Globus pallidus (tissue), 1 donor: ENCODE measurements around the gene RGMB.
A peak's percentile ranks its signal among the peaks of the same experiment; 100 is the strongest.
"Not testable (repeated sequence)": the region's sequence is repeated elsewhere in the genome, so short reads cannot be mapped to it uniquely, and the experiment has no call there.

Experiments
- DNase-seq: peaks from one replicate; pipeline ENCODE4 v3.0.0-alpha.2; 2015; ENCODE audit warnings: low spot score

Gene RGMB, protein sequence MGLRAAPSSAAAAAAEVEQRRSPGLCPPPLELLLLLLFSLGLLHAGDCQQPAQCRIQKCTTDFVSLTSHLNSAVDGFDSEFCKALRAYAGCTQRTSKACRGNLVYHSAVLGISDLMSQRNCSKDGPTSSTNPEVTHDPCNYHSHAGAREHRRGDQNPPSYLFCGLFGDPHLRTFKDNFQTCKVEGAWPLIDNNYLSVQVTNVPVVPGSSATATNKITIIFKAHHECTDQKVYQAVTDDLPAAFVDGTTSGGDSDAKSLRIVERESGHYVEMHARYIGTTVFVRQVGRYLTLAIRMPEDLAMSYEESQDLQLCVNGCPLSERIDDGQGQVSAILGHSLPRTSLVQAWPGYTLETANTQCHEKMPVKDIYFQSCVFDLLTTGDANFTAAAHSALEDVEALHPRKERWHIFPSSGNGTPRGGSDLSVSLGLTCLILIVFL

GRCh38 chr5:98773464-98774191, at the start of gene RGMB:
TSS of gene RGMB (plus strand) at chr5:98773663. CDS start at chr5:98774071, 408 bp downstream.
- DNase-seq, result peak; percentile 99

DNA sequence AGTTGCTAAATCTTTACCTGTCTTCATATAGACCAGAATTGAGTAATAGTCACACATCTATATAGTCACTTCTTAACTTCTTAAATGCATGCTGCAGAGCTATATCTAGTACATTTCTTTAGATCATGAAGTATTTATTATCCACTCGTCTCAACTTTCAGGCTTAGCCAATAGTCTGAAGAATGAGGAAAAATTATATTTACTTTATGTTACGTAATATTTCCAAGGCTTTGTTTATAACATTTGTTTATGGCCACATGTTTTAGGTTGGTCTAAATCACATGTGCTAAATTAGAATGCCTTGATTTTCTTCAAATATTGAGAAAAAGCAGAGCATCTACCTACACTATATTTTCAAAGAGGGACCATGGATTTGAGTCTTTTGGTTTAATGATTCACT, 47.2 kb upstream of the RGMB start:
- DNase-seq, result no peak

DNA sequence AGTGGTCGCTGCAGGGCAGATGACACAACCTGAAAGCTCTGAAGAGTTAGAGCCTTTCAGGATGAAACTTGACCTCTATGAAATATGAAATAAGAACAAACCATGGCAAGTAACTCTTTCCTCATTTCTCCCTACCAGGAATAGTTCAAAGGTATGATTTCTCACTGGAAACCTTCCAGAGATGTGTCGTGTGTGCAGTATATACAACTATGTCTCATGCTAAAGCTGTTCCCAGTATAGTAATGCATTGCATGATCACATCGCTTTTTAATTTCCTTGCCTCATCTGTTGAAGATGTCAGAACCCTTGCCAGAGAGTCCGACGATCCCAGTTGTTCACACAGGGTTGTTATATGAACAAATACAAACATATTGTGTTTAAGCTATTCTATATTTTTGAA, 45.8 kb upstream of the RGMB start:
- no peak for DNase-seq

GRCh38 chr5:98734646-98735045, 38.8 kb upstream of the RGMB start:
- DNase-seq, result no peak

DNA sequence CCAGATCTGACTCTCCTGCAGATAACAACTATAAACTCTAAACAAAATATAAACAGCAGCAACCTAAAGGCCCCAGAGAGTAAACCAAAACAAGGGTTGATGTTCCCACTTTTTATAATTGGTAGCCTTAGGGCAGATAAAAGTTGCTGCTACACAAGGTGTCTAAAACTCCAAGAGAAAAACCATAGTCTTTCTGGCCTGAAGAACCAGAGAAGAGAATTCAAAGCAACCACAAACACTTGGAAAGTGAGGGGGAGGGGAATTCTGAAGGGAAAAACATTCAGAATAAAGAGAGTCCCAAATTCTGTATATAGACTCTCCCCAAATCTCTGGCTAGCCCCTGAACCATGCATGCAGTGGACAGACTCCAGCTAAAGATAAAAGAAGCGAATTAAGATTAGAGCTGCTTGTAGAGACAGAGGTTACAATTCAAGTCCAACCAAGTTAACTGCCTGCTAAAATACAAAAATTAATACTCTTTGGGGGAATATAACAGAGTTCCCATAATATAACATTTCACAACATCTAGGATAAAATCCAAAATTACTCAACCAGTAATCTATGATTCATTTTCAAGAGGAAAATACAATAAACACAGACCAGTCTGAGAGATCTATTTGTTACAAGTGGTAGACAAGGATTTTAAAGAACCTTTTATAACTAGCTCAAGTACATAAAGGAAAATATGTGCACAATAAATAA, 37.5 kb upstream of the RGMB start:
- no peak for DNase-seq

DNA sequence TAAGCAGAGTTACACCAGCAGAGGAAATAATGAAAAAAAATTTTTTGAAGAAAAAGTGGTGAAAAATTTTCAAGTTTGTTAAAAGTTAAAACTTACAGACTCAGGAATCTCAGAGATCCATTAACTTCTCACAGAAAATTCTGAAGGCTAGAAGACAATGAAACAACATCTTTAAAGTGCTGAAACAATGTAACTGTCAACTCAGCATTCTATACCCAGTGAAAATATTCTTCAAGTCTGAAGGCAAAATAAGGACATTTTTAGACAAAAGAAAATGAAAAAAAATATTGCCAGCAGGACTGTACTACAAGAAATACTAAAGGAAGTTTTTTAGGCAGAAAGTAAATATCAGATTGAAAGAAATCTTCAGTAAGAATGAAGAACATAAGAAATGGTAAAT, 36.7 kb upstream of the RGMB start:
- no peak for DNase-seq

DNA sequence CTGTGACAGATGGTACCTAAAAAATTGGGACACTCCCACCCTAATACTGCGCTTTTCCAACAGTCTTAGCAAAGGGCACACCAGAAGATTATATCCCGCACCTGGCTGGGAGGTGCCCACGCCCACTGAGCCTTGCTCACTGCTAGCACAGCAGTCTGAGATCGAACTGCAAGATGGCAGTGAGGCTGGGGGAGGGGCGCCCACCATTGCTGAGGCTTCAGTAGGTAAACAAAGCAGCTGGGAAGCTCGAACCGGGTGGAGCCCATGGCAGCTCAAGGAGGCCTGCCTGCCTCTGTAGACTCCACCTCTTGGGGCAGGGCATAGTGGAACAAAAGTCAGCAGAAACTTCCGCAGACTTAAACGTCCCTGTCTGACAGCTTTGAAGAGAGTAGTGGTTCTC, 36.0 kb upstream of the RGMB start:
- DNase-seq, result not testable (repeated sequence)

DNA sequence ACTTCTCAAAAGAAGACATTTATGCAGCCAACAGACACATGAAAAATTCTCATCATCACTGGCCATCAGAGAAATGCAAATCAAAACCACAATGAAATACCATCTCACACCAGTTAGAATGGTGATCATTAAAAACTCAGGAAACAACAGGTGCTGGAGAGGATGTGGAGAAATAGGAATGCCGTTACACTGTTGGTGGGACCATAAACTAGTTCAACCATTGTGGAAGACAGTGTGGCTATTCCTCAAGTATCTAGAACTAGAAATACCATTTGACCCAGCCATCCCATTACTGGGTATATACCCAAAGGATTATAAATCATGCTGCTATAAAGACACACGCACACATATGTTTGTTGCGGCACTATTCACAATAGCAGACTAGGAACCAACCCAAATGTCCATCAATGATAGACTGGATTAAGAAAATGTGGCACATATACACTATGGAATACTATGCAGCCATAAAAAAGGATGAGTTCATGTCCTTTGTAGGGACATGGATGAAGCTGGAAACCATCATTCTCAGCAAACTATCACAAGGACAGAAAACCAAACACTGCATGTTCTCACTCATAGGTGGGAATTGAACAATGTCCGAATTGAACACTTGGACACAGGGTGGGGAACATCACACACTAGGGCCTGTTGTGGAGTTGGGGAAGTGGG, 34.8 kb upstream of the RGMB start:
- not testable (repeated sequence) for DNase-seq

- no peak for DNase-seq
These were observed 31.5 kb upstream of the RGMB start for GRCh38 chr5:98741926-98742325.

- DNase-seq, result no peak
These were observed 30.9 kb upstream of the RGMB start for GRCh38 chr5:98742396-98743073.

- DNase-seq, result not testable (repeated sequence)
These were observed 25.2 kb upstream of the RGMB start for GRCh38 chr5:98748259-98748658.

- DNase-seq, result no peak
These were observed 24.4 kb upstream of the RGMB start for GRCh38 chr5:98749046-98749445.

DNA sequence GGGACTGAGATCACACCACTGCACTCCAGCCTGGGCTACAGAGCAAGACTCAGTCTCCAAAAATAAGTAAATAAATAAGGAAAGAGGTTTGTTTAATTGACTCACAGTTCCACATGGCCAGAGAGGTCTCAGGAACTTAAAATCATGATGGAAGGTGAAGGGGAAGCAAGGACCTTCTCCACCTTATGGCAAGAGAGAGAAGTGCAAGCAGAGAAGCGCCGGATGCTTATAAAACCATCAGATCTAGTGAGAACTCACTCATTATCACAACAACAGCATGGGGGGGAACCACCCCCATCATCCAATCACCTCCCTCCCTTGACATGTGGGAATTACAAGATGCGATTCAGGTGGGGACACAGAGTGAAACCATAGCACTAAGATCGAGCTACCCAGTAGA, 22.8 kb upstream of the RGMB start:
- DNase-seq, result no peak

DNA sequence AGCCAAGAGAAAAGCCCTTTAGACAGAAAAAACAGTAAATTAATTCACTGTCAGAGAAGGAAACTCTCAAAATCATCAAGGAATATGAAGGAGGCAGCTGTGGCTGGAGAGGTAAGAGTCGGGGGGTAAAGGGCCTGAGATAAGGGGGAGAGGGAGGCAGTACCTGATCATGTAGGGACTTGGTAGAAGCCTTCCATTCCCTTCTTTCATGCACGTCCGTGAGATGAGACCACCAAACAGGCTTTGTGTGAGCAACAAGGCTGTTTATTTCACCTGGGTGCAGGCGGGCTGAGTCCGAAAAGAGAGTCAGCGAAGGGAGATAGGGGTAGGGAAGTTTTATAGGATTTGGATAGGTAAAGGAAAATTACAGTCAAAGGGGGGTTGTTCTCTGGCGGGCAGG, 21.1 kb upstream of the RGMB start:
- DNase-seq, result not testable (repeated sequence)

DNA sequence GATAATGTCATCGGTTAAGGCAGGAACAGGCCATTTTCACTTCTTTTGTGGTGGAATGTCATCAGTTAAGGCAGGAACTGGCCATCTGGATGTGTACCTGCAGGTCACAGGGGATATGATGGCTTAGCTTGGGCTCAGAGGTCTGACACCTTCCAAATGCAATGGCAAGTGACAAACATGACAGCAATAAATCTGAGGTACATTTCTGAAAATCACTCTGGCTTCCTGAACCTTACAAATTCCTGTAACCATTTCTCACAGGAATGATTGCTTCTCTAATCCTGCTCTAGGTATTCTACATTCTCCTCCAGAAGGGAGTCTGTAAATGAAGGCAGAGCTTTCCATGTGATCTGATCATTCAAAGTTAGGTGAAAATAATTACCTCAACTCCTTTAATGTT, 20.7 kb upstream of the RGMB start:
- not testable (repeated sequence) for DNase-seq

DNA sequence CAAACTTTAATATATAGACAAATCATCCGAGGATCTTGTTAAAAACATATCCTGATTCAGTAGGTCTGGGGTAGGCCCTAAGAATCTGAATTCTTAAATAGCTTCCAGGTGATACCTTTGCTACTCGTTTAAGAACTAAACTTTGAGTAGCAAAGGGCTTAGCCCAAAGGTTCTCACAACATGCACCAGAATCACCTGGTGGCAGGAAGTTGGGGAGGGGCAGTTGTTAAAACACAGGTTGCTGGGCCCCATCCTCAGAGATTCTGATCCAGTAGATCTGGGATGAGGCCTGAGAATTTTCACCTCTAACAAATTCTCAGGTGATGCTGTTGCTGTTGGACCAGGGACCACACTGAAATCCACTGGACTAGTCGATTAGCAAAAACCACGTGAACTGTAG, 20.0 kb upstream of the RGMB start:
- DNase-seq, result no peak

GRCh38 chr5:98755406-98755805, 18.1 kb upstream of the RGMB start:
- DNase-seq, result no peak

DNA sequence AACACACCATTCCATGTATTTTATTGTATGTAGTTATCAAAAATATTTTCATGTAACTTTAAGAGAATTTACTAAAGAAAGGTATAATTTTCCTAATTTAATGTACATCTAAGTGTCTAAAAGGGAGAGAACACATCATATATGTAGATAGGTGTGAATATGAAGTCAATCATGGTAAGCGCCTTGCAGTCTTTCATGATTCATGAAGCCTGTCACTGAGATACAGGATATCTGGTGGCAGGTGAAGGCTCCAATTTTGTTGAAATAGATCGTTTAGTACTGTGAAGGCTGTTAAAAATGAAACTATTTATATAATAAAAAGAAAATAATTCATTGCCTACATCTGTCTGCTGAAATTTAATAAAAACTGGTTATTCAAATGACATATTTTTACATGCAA, 15.5 kb upstream of the RGMB start:
- no peak for DNase-seq

- DNase-seq, result no peak
These were observed 10.3 kb upstream of the RGMB start for GRCh38 chr5:98763001-98763630.

GRCh38 chr5:98765815-98766214, 7.6 kb upstream of the RGMB start:
- no peak for DNase-seq

- DNase-seq, result no peak
These were observed 5.9 kb upstream of the RGMB start for GRCh38 chr5:98767581-98767980.
